Measurements from ENCODE around the gene COL27A1.

The COL27A1 gene

DNA sequence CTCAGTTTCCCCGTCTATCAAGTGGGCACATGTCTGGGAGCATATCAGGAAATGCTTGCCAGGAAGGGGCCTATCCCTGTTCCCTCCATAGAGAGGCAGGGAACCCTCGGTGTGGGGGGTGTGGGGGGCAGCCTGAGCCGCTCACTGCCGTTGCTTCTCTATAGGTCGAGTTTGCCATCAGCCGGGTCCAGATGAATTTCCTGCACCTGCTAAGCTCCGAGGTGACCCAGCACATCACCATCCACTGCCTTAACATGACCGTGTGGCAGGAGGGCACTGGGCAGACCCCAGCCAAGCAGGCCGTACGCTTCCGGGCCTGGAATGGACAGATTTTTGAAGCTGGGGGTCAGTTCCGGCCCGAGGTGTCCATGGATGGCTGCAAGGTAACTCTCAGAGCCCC, 153.8 kb downstream of the COL27A1 start:
- Histone ChIP-seq H3K27me3 (ENCODE audit: insufficient read depth, poor library complexity, severe bottlenecking) (no peaks in the 10 kb centered on the region), H3K4me3 (replicated peaks; ENCODE audit: insufficient read depth, low read length) (no peak overlapping the region), H3K27ac (replicated peaks) (no peak overlapping the region)
- no peak for DNase-seq (ENCODE audit: low read depth in 1 of 2, low spot score in 1 of 2)
- TF ChIP-seq POLR2AphosphoS5 (IDR thresholded peaks at IDR 0.05; ENCODE audit: low read depth) (no peak), SPI1 (IDR thresholded peaks at IDR 0.05; ENCODE audit: borderline replicate concordance, low read depth) (no peak), GABPA (IDR thresholded peaks at IDR 0.05; ENCODE audit: low read depth) (no peak)
- TF ChIP-seq, protein P1, sequence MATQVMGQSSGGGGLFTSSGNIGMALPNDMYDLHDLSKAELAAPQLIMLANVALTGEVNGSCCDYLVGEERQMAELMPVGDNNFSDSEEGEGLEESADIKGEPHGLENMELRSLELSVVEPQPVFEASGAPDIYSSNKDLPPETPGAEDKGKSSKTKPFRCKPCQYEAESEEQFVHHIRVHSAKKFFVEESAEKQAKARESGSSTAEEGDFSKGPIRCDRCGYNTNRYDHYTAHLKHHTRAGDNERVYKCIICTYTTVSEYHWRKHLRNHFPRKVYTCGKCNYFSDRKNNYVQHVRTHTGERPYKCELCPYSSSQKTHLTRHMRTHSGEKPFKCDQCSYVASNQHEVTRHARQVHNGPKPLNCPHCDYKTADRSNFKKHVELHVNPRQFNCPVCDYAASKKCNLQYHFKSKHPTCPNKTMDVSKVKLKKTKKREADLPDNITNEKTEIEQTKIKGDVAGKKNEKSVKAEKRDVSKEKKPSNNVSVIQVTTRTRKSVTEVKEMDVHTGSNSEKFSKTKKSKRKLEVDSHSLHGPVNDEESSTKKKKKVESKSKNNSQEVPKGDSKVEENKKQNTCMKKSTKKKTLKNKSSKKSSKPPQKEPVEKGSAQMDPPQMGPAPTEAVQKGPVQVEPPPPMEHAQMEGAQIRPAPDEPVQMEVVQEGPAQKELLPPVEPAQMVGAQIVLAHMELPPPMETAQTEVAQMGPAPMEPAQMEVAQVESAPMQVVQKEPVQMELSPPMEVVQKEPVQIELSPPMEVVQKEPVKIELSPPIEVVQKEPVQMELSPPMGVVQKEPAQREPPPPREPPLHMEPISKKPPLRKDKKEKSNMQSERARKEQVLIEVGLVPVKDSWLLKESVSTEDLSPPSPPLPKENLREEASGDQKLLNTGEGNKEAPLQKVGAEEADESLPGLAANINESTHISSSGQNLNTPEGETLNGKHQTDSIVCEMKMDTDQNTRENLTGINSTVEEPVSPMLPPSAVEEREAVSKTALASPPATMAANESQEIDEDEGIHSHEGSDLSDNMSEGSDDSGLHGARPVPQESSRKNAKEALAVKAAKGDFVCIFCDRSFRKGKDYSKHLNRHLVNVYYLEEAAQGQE (IDR thresholded peaks at IDR 0.05; ENCODE audit: insufficient replicate concordance, low read depth), result no peak
- TF ChIP-seq, protein P2, sequence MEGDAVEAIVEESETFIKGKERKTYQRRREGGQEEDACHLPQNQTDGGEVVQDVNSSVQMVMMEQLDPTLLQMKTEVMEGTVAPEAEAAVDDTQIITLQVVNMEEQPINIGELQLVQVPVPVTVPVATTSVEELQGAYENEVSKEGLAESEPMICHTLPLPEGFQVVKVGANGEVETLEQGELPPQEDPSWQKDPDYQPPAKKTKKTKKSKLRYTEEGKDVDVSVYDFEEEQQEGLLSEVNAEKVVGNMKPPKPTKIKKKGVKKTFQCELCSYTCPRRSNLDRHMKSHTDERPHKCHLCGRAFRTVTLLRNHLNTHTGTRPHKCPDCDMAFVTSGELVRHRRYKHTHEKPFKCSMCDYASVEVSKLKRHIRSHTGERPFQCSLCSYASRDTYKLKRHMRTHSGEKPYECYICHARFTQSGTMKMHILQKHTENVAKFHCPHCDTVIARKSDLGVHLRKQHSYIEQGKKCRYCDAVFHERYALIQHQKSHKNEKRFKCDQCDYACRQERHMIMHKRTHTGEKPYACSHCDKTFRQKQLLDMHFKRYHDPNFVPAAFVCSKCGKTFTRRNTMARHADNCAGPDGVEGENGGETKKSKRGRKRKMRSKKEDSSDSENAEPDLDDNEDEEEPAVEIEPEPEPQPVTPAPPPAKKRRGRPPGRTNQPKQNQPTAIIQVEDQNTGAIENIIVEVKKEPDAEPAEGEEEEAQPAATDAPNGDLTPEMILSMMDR (IDR thresholded peaks at IDR 0.05; ENCODE audit: insufficient read depth, low read length), result no peak

DNA sequence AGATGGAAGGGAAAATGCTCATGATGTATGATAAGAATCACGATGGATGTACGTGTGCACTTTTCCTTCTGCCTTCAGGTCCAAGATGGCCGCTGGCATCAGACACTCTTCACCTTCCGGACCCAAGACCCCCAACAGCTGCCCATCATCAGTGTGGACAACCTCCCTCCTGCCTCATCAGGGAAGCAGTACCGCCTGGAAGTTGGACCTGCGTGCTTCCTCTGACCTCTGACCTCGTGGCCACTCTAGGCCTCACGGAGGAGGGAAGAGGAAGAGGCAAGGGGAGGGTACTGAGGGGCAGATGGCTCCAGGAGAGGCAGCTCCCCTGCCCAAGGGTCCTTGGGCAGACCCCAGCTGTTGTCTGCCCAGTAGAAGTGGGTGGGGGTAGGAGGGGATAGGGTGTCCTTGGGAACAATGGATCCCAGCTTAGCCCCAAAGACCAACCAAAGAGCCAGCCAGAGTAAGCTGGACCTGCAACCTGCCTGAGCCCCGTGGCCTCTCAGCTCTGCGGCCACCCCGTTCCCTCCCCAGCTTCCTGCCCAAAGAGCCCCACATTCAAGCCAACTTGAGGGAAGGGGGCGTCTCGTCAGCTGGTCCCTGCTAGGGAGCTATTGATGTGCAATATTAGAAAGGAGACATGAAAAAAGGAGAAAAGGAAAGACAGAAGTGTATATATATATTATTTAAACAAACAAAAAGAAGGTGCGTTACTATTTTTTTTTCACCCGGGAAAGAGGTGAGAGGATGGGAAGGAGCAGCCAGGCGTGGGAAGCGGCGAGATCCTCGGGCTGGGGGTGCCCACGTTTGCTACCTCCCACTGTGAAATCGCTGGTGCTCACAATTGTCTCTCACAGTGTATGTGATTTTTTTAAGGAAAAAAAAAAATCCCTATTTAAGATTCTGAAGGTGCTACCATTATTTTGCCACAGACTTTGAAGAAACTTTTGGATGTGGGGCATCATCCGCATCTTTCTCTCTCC, 155.4 kb downstream of the COL27A1 start:
- DNase-seq (ENCODE audit: low read depth in 1 of 2, low spot score in 1 of 2), result no peak
- Histone ChIP-seq H3K4me3 (replicated peaks; ENCODE audit: insufficient read depth, low read length) (no peak overlapping the region), H3K27ac (replicated peaks) (no peak overlapping the region), H3K27me3 (ENCODE audit: insufficient read depth, poor library complexity, severe bottlenecking) (no peaks in the 10 kb centered on the region)
- TF ChIP-seq, protein P1 (IDR thresholded peaks at IDR 0.05; ENCODE audit: insufficient replicate concordance, low read depth), result no peak
- no peak for TF ChIP-seq POLR2AphosphoS5 (IDR thresholded peaks at IDR 0.05; ENCODE audit: low read depth)
- TF ChIP-seq, protein P2 (IDR thresholded peaks at IDR 0.05; ENCODE audit: insufficient read depth, low read length), result no peak
- no peak for TF ChIP-seq SPI1 (IDR thresholded peaks at IDR 0.05; ENCODE audit: borderline replicate concordance, low read depth)
- TF ChIP-seq GABPA (IDR thresholded peaks at IDR 0.05; ENCODE audit: low read depth), result no peak

DNA sequence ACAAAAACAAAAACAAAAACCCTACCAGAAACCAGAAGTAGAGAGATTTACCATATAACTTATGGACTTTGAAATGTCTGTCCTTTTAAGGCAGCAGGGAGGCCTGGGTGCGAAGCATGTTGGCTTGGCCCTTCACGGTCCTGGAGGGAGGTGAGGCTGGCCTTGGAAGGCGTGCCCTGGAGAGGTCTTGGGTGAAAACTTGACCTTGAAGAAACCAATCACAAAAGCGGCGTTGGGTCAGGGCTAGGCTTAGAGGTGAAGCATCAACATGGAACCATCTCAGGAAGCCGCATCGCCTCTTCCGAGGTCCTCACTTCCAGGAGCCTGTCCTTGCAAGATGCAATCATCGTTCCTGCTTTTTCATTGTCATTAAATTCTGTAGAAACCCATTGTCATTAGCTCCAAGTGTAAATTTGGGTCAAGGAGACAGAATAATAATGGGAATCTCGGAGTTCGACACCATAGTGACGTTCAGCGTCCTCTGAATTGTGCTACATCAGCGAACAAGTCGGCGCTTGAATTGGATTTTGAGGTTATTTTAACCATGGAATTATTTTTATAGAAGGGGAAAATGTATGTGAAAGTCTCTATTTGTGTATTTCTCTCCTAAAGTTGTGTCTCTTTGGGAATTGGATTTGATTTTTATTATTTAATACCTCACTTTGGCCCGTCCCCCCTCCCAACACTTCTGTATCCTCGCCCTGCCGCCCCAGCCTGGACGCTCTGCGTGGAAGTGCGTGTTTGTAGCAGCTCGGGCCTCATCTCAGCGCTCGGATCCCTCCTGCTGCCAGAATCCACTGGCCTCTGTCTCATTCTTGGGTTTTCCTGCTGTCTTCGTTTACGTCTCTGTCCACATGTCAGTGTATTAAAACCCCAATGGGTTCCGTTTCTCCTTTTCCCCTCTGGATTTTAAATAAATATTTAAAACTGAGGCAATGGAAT, 156.5 kb downstream of the COL27A1 start:
- TF ChIP-seq, protein P2 (IDR thresholded peaks at IDR 0.05; ENCODE audit: insufficient read depth, low read length), result no peak
- TF ChIP-seq POLR2AphosphoS5 (IDR thresholded peaks at IDR 0.05; ENCODE audit: low read depth), result no peak
- H3K27ac ChIP-seq (replicated peaks), result no peak overlapping the region
- H3K27me3 ChIP-seq (ENCODE audit: insufficient read depth, poor library complexity, severe bottlenecking), result no peaks in the 10 kb centered on the region
- no peak overlapping the region for H3K4me3 ChIP-seq (replicated peaks; ENCODE audit: insufficient read depth, low read length)
- DNase-seq (ENCODE audit: low read depth in 1 of 2, low spot score in 1 of 2), result no peak
